LNCAP (cell line): ENCODE data around the gene GARS1.

ENCODE experiments used
- TF ChIP-seq, protein P1 (sequence below): fragments of 450-650 bp; IDR thresholded peaks from 2 replicates; pipeline ENCODE4 v1.5.1; 2017; ENCODE audit warnings: mild to moderate bottlenecking

The GARS1 gene

DNA sequence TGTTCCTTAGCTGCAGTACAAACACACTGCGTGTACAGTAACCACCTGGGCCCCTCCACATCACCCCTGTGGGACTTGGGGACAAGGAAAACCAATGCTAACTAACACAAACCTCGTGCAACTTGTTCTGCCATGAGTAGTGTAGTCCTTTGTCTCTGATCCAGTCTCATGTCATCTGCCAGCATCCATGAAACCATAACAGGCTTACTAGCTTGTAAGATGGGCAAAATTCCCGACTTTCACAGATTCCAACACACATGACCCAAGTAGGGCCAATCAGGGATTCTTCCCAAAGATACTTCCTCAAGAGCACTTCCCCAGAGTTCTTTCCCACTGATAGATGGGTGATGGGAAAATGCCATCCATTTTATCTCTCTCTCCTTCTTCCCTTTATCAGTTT, 41.1 kb upstream of the GARS1 start:
- TF ChIP-seq, protein P1, sequence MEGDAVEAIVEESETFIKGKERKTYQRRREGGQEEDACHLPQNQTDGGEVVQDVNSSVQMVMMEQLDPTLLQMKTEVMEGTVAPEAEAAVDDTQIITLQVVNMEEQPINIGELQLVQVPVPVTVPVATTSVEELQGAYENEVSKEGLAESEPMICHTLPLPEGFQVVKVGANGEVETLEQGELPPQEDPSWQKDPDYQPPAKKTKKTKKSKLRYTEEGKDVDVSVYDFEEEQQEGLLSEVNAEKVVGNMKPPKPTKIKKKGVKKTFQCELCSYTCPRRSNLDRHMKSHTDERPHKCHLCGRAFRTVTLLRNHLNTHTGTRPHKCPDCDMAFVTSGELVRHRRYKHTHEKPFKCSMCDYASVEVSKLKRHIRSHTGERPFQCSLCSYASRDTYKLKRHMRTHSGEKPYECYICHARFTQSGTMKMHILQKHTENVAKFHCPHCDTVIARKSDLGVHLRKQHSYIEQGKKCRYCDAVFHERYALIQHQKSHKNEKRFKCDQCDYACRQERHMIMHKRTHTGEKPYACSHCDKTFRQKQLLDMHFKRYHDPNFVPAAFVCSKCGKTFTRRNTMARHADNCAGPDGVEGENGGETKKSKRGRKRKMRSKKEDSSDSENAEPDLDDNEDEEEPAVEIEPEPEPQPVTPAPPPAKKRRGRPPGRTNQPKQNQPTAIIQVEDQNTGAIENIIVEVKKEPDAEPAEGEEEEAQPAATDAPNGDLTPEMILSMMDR, result no peak

DNA sequence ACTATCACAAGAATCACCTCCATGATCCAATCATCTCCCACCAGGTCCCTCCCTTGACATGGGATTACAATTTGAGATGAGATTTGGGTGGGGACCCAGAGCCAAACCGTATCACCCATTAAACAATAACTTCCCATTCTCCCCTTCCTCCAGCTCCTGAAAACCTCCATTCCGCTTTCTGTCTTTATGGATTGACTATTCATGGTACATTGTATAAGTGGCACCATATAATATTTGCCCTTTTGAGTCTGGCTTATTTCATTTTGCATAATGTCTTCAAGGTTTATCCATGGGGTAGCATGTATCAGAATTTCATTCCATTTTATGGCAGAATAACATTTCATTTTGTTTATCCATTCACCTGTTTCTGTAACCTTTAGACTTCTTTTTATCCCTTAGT, 39.2 kb upstream of the GARS1 start:
- TF ChIP-seq, protein P1, result no peak

DNA sequence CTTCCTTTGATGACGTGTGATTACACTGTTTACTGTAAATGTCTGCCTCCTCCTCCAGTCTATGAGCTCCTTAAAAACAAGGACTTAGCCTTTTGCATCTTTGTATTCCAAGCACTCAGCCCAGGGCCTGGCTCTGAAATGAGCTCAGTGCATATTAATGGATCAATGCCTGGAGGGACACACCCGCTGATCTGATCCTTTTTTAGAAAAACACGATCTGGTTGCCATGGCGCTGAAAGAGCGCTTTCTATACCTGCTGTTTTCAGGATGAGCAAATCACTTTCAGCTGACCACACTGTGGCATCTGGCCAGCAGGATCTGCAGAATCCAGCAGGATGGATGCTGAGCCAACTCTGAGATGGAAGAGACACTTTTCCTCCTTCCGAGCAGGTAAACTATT, 37.8 kb upstream of the GARS1 start:
- TF ChIP-seq, protein P1, result no peak

DNA sequence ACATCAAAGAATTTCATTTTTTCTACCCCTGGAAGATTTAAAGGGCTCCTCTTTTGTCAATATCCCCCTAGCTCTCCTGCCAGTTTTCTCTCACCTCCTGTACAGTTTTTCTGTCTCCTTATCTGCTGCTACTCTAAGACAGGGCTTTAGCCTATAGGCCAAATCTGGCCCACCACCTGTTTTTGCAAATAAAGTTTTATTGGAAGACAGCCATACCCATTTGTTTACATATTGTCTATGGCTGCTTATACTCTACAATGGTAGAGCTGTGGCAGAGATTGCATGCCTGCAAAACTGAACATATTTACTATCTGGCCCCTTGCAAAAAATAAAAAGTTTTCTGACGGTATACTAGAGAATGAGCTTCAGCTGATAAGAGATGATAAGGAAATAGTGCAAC, 37.4 kb upstream of the GARS1 start:
- TF ChIP-seq, protein P1, result no peak

DNA sequence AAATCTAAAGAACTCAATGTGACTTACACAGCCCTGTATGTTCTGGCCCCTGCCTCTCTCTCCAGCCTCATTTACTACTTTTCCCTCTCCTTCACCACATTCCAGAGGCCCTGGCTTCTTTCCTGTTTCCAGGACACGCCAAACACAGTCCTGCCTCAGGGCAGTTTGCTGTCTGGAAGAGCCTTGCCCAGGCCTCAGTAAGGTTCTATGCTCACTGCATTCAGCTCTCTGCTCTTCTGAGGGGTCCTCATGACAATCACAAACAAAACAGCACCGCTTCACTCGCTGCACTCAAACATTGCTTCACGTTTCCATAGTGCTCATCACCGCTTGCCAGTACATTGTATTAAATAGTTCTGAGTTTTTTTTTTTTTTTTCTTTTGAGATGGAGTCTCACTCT, 35.1 kb upstream of the GARS1 start:
- TF ChIP-seq, protein P1, result no peak

DNA sequence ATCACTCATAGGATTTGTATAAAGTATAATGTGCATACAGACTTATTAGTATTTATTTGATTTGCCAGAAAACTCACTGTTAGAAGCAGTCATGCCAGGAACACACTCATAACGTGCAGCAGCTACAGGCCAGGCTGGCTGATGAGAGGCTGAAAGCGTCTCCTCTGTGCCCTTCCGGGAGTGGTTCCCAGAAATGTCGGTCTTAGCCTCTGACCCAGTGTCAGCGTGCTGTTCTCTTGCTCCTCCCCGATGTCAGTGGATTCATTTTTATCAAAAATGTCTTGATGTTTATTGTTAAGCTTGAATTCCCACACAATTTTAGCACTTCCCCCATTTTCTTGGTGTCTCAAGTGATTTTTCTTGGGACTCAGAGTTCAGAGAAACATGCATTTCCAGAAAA, 33.3 kb upstream of the GARS1 start:
- TF ChIP-seq, protein P1, result no peak

DNA sequence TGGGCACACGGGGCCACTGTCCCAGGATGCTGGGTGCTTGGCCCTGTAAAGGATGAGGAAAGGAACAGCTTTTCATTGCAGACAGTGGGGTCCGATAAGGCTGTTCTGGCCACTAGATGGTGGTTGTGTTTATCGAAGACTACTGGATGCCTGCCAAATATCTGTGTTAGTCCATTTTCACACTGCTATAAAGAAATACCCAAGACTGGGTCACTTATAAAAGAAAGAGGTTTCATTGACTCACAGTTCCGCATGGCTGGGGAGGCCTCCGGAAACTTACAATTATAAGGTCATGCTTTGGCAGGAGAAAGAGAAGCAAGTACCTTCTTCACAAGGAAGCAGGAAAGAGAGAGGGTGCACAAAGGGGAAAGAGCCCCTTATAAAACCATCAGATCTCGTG, 32.2 kb upstream of the GARS1 start:
- TF ChIP-seq, protein P1, result peak; percentile 28; the same call in 1 of the 2 replicates

DNA sequence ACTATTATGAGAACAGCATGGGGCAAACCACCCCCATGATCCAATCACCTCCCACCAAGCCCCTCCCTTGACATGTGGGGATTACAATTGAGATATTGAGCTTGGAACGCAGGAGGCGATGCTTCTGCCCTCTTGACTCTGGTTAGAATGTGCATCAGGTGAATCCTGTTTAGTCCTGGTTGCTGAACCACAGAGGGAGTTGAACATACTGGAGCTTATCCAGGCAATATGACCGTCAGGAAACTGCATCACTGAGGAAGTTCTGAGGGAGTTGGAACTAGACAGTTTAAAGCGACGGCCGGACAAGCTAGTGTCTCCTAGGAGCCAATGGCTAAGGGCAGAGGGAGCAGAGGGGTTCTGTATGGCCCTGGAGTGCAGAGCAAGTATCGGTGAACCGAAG, 31.8 kb upstream of the GARS1 start:
- TF ChIP-seq, protein P1, result no peak
